Hepatocyte (in vitro differentiated cells): ENCODE results near the gene COMMD4.

ENCODE experiments used
- EZH2 ChIP-seq: fragments of 200-600 bp; sonication (generic); IDR thresholded peaks from 2 replicates; pipeline ENCODE4 v1.6.1; 2016; ENCODE audit warnings: antibody characterized with exemption, mild to moderate bottlenecking, borderline replicate concordance
- EZH2phosphoT487 ChIP-seq: fragments of 200-600 bp; sonication (generic); IDR thresholded peaks from one replicate; pipeline ENCODE4 v1.6.1; 2018; ENCODE audit warnings: antibody characterized with exemption, mild to moderate bottlenecking, low read depth, moderate library complexity; ENCODE audit not compliant: unreplicated experiment, severe bottlenecking
- TF ChIP-seq, protein P1 (sequence below): fragments of 200-600 bp; sonication (generic); IDR thresholded peaks from 2 replicates; pipeline ENCODE4 v1.5.1; 2016; ENCODE audit warnings: antibody characterized with exemption, mild to moderate bottlenecking; ENCODE audit not compliant: poor library complexity

- TF ChIP-seq, protein P1, sequence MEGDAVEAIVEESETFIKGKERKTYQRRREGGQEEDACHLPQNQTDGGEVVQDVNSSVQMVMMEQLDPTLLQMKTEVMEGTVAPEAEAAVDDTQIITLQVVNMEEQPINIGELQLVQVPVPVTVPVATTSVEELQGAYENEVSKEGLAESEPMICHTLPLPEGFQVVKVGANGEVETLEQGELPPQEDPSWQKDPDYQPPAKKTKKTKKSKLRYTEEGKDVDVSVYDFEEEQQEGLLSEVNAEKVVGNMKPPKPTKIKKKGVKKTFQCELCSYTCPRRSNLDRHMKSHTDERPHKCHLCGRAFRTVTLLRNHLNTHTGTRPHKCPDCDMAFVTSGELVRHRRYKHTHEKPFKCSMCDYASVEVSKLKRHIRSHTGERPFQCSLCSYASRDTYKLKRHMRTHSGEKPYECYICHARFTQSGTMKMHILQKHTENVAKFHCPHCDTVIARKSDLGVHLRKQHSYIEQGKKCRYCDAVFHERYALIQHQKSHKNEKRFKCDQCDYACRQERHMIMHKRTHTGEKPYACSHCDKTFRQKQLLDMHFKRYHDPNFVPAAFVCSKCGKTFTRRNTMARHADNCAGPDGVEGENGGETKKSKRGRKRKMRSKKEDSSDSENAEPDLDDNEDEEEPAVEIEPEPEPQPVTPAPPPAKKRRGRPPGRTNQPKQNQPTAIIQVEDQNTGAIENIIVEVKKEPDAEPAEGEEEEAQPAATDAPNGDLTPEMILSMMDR: no peak
- TF ChIP-seq EZH2phosphoT487 (no peak), EZH2 (no peak)
These were observed 14.2 kb upstream of the COMMD4 start for GRCh38 chr15:75321711-75322110.
